ENCODE measurements around the gene CCHCR1. TPM values are rescaled to one million over a fixed set of nuclear protein-coding genes. Genes with fewer than 3 reads are reported as not detected.
"Not testable (repeated sequence)": the region's sequence is repeated elsewhere in the genome, so short reads cannot be mapped to it uniquely, and the experiment has no call there.

CCHCR1 gene
- total RNA-seq, 2 donors from 2014 or later = 29.2 to 54.1 TPM

- not testable (repeated sequence) for H3K4me3 Mint-ChIP-seq
Measured at GRCh38 chr6:31192431-31193105, 35.0 kb upstream of the CCHCR1 start.

GRCh38 chr6:31190488-31190887, 32.9 kb upstream of the CCHCR1 start:
- Mint-ChIP-seq H3K4me1 (ENCODE audit: low read depth in 2 of 2) (peaks cover 5 to 18% of the 10 kb centered on the region in 2 donors), H3K36me3 (no peaks in the 10 kb centered on the region), H3K27ac (no peak overlapping the region), H3K27me3 (no peaks in the 10 kb centered on the region), H3K9me3 (no peaks in the 10 kb centered on the region), H3K4me3 (no peak overlapping the region)
- no peak for ATAC-seq
- DNase-seq (ENCODE audit: low spot score) = no peak

More at GRCh38 chr6:31192431-31193105, 35.0 kb upstream of the CCHCR1 start:
- not testable (repeated sequence) for H3K27me3 Mint-ChIP-seq, ATAC-seq, H3K36me3 Mint-ChIP-seq, H3K9me3 Mint-ChIP-seq, H3K27ac Mint-ChIP-seq
- DNase-seq (ENCODE audit: low spot score) = peak; percentile 77
- peaks cover 11 to 20% of the 10 kb centered on the region in 2 donors for H3K4me1 Mint-ChIP-seq (ENCODE audit: low read depth in 2 of 2)

GRCh38 chr6:31189223-31189622, 31.6 kb upstream of the CCHCR1 start:
- not testable (repeated sequence) for H3K27me3 Mint-ChIP-seq; H3K4me3 Mint-ChIP-seq; ATAC-seq; H3K27ac Mint-ChIP-seq; H3K9me3 Mint-ChIP-seq; DNase-seq (ENCODE audit: low spot score); H3K36me3 Mint-ChIP-seq
- H3K4me1 Mint-ChIP-seq (ENCODE audit: low read depth in 2 of 2) = peaks cover 9 to 11% of the 10 kb centered on the region in 2 donors

GRCh38 chr6:31187780-31188194, 30.2 kb upstream of the CCHCR1 start:
- DNase-seq (ENCODE audit: low spot score) = no peak
- Mint-ChIP-seq H3K9me3 (no peaks in the 10 kb centered on the region), H3K27me3 (no peaks in the 10 kb centered on the region), H3K36me3 (no peaks in the 10 kb centered on the region), H3K4me3 (no peak overlapping the region), H3K27ac (no peak overlapping the region), H3K4me1 (ENCODE audit: low read depth in 2 of 2) (peaks cover 9% of the 10 kb centered on the region in 2 donors)
- no peak for ATAC-seq

- no peak overlapping the region for H3K4me3 Mint-ChIP-seq
- H3K27me3 Mint-ChIP-seq = no peaks in the 10 kb centered on the region
- H3K4me1 Mint-ChIP-seq (ENCODE audit: low read depth in 2 of 2) = peaks cover 6 to 9% of the 10 kb centered on the region in 2 donors
- H3K27ac Mint-ChIP-seq = peak overlapping the region; percentile 18 to 60
- no peak for ATAC-seq
- no peaks in the 10 kb centered on the region for H3K9me3 Mint-ChIP-seq
- no peaks in the 10 kb centered on the region for H3K36me3 Mint-ChIP-seq
- DNase-seq (ENCODE audit: low spot score) = no peak
Measured at GRCh38 chr6:31186052-31186734, 28.6 kb upstream of the CCHCR1 start.

- not testable (repeated sequence) for H3K4me1 Mint-ChIP-seq (ENCODE audit: low read depth in 2 of 2); H3K9me3 Mint-ChIP-seq; DNase-seq (ENCODE audit: low spot score); H3K36me3 Mint-ChIP-seq; H3K4me3 Mint-ChIP-seq; H3K27me3 Mint-ChIP-seq
- H3K27ac Mint-ChIP-seq = peak overlapping the region in 1 of 2 donors; percentile 60
- ATAC-seq = peak; percentile 56 to 60
Measured at GRCh38 chr6:31185695-31186051, 28.1 kb upstream of the CCHCR1 start.

- not testable (repeated sequence) for ATAC-seq; H3K27ac Mint-ChIP-seq; H3K9me3 Mint-ChIP-seq; DNase-seq (ENCODE audit: low spot score); H3K36me3 Mint-ChIP-seq; H3K4me3 Mint-ChIP-seq; H3K27me3 Mint-ChIP-seq
- peaks cover 11 to 15% of the 10 kb centered on the region in 2 donors for H3K4me1 Mint-ChIP-seq (ENCODE audit: low read depth in 2 of 2)
Measured at GRCh38 chr6:31183859-31184258, 26.3 kb upstream of the CCHCR1 start.

GRCh38 chr6:31183287-31183686, 25.7 kb upstream of the CCHCR1 start:
- not testable (repeated sequence) for ATAC-seq; H3K27ac Mint-ChIP-seq; H3K36me3 Mint-ChIP-seq; H3K9me3 Mint-ChIP-seq; DNase-seq (ENCODE audit: low spot score); H3K27me3 Mint-ChIP-seq; H3K4me3 Mint-ChIP-seq
- peaks cover 14 to 21% of the 10 kb centered on the region in 2 donors for H3K4me1 Mint-ChIP-seq (ENCODE audit: low read depth in 2 of 2)

GRCh38 chr6:31180500-31180899, 22.9 kb upstream of the CCHCR1 start:
- H3K4me1 Mint-ChIP-seq (ENCODE audit: low read depth in 2 of 2) = peaks cover 14 to 25% of the 10 kb centered on the region in 2 donors

GRCh38 chr6:31179896-31180295, 22.3 kb upstream of the CCHCR1 start:
- ATAC-seq (no peak), DNase-seq (ENCODE audit: low spot score) (no peak)
- Mint-ChIP-seq H3K4me1 (ENCODE audit: low read depth in 2 of 2) (peaks cover 14 to 22% of the 10 kb centered on the region in 2 donors), H3K36me3 (no peaks in the 10 kb centered on the region), H3K9me3 (no peaks in the 10 kb centered on the region), H3K27ac (no peak overlapping the region), H3K27me3 (no peaks in the 10 kb centered on the region), H3K4me3 (peak overlapping the region; percentile 88)

More at GRCh38 chr6:31180500-31180899, 22.9 kb upstream of the CCHCR1 start:
- H3K36me3 Mint-ChIP-seq = no peaks in the 10 kb centered on the region
- no peaks in the 10 kb centered on the region for H3K9me3 Mint-ChIP-seq
- peak overlapping the region; percentile 88 for H3K4me3 Mint-ChIP-seq
- peak; percentile 98 for ATAC-seq
- DNase-seq (ENCODE audit: low spot score) = peak; percentile 76
- no peaks in the 10 kb centered on the region for H3K27me3 Mint-ChIP-seq
- H3K27ac Mint-ChIP-seq = peak overlapping the region; percentile 49 to 73

- Mint-ChIP-seq H3K27ac (no peak overlapping the region), H3K4me3 (peak overlapping the region; percentile 33), H3K4me1 (ENCODE audit: low read depth in 2 of 2) (peaks cover 14 to 22% of the 10 kb centered on the region in 2 donors), H3K27me3 (no peaks in the 10 kb centered on the region), H3K9me3 (no peaks in the 10 kb centered on the region), H3K36me3 (no peaks in the 10 kb centered on the region)
- ATAC-seq = no peak
- no peak for DNase-seq (ENCODE audit: low spot score)
Measured at GRCh38 chr6:31179042-31179386, 21.4 kb upstream of the CCHCR1 start.

GRCh38 chr6:31178143-31179041, 20.8 kb upstream of the CCHCR1 start:
- peak overlapping the region; percentile 33 for H3K4me3 Mint-ChIP-seq
- DNase-seq (ENCODE audit: low spot score) (no peak), ATAC-seq (peak in 1 of 2 donors; percentile 50)
- no peaks in the 10 kb centered on the region for H3K27me3 Mint-ChIP-seq
- no peaks in the 10 kb centered on the region for H3K36me3 Mint-ChIP-seq
- no peaks in the 10 kb centered on the region for H3K9me3 Mint-ChIP-seq
- H3K4me1 Mint-ChIP-seq (ENCODE audit: low read depth in 2 of 2) = peaks cover 14 to 22% of the 10 kb centered on the region in 2 donors
- no peak overlapping the region for H3K27ac Mint-ChIP-seq

- DNase-seq (ENCODE audit: low spot score) (no peak), ATAC-seq (no peak)
- Mint-ChIP-seq H3K9me3 (no peaks in the 10 kb centered on the region), H3K27ac (no peak overlapping the region), H3K36me3 (no peaks in the 10 kb centered on the region), H3K4me3 (no peak overlapping the region), H3K4me1 (ENCODE audit: low read depth in 2 of 2) (peaks cover 14 to 22% of the 10 kb centered on the region in 2 donors), H3K27me3 (no peaks in the 10 kb centered on the region)
Measured at GRCh38 chr6:31175971-31176370, 18.4 kb upstream of the CCHCR1 start.

GRCh38 chr6:31174378-31174777, 16.8 kb upstream of the CCHCR1 start:
- Mint-ChIP-seq H3K4me3 (no peak overlapping the region), H3K27me3 (no peaks in the 10 kb centered on the region), H3K4me1 (ENCODE audit: low read depth in 2 of 2) (peaks cover 14 to 21% of the 10 kb centered on the region in 2 donors), H3K9me3 (no peaks in the 10 kb centered on the region), H3K36me3 (no peaks in the 10 kb centered on the region), H3K27ac (no peak overlapping the region)
- no peak for ATAC-seq
- no peak for DNase-seq (ENCODE audit: low spot score)
